Gastroesophageal sphincter (tissue), 4 donors: Measurements from ENCODE around the gene LPCAT1. TPM values are rescaled to one million over a fixed set of nuclear protein-coding genes. Genes with fewer than 3 reads are reported as not detected.

Experiments
- ATAC-seq: fragments of 150-250 bp; one replicate; pipeline ENCODE4 v1.9.1; 2016; ENCODE audit warnings: mild to moderate bottlenecking, moderate library complexity
- H3K27ac ChIP-seq, 4 donors: fragments of 200-600 bp; sonication (generic) in 3 of 4; 1 replicate in 3 of 4; 2 replicates in 1 of 4; pipeline ENCODE4 v1.5.1; 2016 to 2019
- H3K27me3 ChIP-seq: fragments of 200-600 bp; sonication (generic); one replicate; pipeline ENCODE4 v1.5.1; 2019
- H3K36me3 ChIP-seq, 2 donors: fragments of 200-600 bp; sonication (generic); one replicate each; pipeline ENCODE4 v1.5.1; 2019; ENCODE audit warnings: control low read depth in 1 of 2
- H3K4me1 ChIP-seq, 3 donors: fragments of 200-600 bp; sonication (generic); 1 replicate in 2 of 3; 2 replicates in 1 of 3; pipeline ENCODE4 v1.5.1; 2016 to 2019; ENCODE audit warnings: control low read depth in 2 of 3
- H3K4me3 ChIP-seq, 2 donors: fragments of 200-600 bp; sonication (generic); one replicate each; pipeline ENCODE4 v1.5.1; 2019; ENCODE audit warnings: mild to moderate bottlenecking in 1 of 2, moderate library complexity in 1 of 2
- H3K9me3 ChIP-seq, 3 donors: fragments of 200-600 bp; sonication (generic); one replicate each; pipeline ENCODE4 v1.5.1; 2017 to 2019; ENCODE audit warnings: control low read depth in 2 of 3
- CTCF ChIP-seq, 4 experiments: fragments of 200-600 bp in 2 of 4; fragments of 450-650 bp in 2 of 4; sonication (generic) in 1 of 4; IDR thresholded peaks; one replicate each; pipeline ENCODE4 v1.5.1; 2017 to 2019; ENCODE audit warnings: antibody characterized with exemption in 4 of 4, mild to moderate bottlenecking in 2 of 4, moderate library complexity in 2 of 4
- EP300 ChIP-seq: sonication (generic); formaldehyde crosslinking; IDR thresholded peaks from one replicate; pipeline ENCODE4 v1.6.1; 2017; ENCODE audit warnings: antibody characterized with exemption, mild to moderate bottlenecking
- POLR2A ChIP-seq, 2 donors: fragments of 450-650 bp; IDR thresholded peaks; one replicate each; pipeline ENCODE4 v1.6.1; 2017; ENCODE audit warnings: antibody characterized with exemption in 2 of 2, mild to moderate bottlenecking in 2 of 2, moderate library complexity in 1 of 2
- POLR2AphosphoS5 ChIP-seq: sonication (generic); formaldehyde crosslinking; IDR thresholded peaks from one replicate; pipeline ENCODE4 v1.6.1; 2017; ENCODE audit warnings: antibody characterized with exemption
- WGBS, 2 donors: methylation state at CpG; one replicate each; pipeline ENCODE4 v1.1.5; 2018; ENCODE audit warnings: low coverage in 1 of 2; 5-methylcytosine and 5-hydroxymethylcytosine counted together
- total RNA-seq, 4 donors: library from RNA; depleted of rRNA; stranded (reverse); fragments of >200 nt; gene quantifications; one replicate each; pipeline ENCODE4 v1.1.0, GENCODE V29; 2016

Gene LPCAT1
- total RNA-seq, 4 donors from 2014 or later = 20.3 to 52.6 (median 31.8) TPM

- no peak for TF ChIP-seq POLR2AphosphoS5
- no peak for ATAC-seq
- Histone ChIP-seq H3K4me3 (no peak overlapping the region), H3K36me3 (no peaks in the 10 kb centered on the region), H3K27me3 (peaks cover 100% of the 10 kb centered on the region), H3K4me1 (peaks cover 0 to 23% (median 10%) of the 10 kb centered on the region in 3 donors), H3K9me3 (peaks cover 0 to 12% (median 0%) of the 10 kb centered on the region in 3 donors), H3K27ac (no peak overlapping the region)
- WGBS, 2 donors = 47% methylated on average over 11 of the region's 36 CpGs; no CpG with 5 or more reads in 1 of the 2 donors
These were observed 81.3 kb downstream of the LPCAT1 start for GRCh38 chr5:1442222-1443145.

- Histone ChIP-seq H3K9me3 (peaks cover 0 to 12% (median 0%) of the 10 kb centered on the region in 3 donors), H3K4me3 (no peak overlapping the region), H3K36me3 (no peaks in the 10 kb centered on the region), H3K4me1 (peaks cover 0 to 22% (median 10%) of the 10 kb centered on the region in 3 donors), H3K27me3 (peaks cover 98% of the 10 kb centered on the region), H3K27ac (no peak overlapping the region)
- TF ChIP-seq CTCF (IDR thresholded peaks at IDR 0.05) (no peak), POLR2AphosphoS5 (no peak), POLR2A (IDR thresholded peaks at IDR 0.05) (no peak), EP300 (no peak)
- no peak for ATAC-seq
- WGBS, 2 donors = 80 to 91% methylated on average over 2 to 10 of the region's 24 CpGs
These were observed 82.4 kb downstream of the LPCAT1 start for GRCh38 chr5:1441166-1441865.

DNA sequence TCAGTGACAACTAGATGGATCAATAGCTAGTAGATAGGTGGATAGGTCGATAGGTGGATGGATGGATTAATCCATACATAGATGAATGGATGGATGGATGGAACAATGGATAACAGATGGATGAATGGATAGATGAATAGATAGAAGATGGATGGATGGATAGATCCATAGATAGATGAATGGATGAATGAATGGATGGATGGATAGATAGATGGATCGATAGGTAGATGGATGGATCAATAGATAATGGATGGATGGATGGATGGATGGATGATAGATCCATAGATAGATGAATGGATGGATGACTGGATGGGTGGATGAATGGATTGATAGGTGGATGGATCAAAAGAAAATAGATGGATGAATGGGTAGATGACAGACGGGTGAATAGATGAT, 83.7 kb downstream of the LPCAT1 start:
- H3K9me3 ChIP-seq = peaks cover 0 to 12% (median 0%) of the 10 kb centered on the region in 3 donors
- no peak overlapping the region for H3K4me3 ChIP-seq
- ATAC-seq = no peak
- H3K4me1 ChIP-seq = peaks cover 0 to 9% (median 4%) of the 10 kb centered on the region in 3 donors
- no peaks in the 10 kb centered on the region for H3K36me3 ChIP-seq
- 74 to 80% methylated on average over 3 of the region's 3 CpGs for WGBS, 2 donors
- H3K27ac ChIP-seq = no peak overlapping the region
- H3K27me3 ChIP-seq = peaks cover 92% of the 10 kb centered on the region
- TF ChIP-seq EP300 (no peak), POLR2AphosphoS5 (no peak), CTCF (IDR thresholded peaks at IDR 0.05) (no peak), POLR2A (IDR thresholded peaks at IDR 0.05) (no peak)

DNA sequence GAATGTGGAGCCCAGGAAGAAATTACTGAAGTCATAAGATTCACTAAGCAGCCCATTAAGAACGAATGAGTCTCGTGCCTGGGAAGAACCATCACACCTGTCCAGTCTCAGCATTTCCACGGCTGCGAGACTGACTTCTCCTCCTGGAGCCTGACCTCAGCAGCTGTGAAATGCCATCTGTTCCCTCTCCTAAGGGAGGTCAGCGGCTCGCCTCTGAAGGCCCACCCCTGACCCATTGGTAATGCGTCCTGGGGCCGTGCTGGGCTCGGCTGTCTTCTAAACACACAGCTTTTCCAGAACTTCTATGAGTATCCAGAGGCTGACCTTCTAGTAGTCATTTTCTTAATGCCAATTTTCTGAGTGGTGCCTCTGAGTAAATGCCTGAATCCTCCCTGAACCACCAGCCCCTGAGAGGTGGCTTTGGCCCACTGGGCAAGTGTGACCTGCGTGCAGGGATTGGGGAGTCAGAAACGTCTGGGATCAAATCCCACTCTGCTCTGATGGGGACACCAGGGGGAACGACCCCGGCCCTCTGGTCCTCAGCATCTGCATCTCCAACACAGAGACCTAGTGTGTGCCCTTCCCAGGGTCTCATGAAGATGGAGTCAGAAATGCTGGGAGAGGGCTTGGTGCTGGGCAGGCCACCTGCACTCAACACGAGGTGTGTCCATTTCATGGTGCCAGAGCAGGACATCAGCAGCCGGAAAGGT, 84.2 kb downstream of the LPCAT1 start:
- H3K9me3 ChIP-seq = peaks cover 0 to 12% (median 0%) of the 10 kb centered on the region in 3 donors
- no peak overlapping the region for H3K4me3 ChIP-seq
- H3K36me3 ChIP-seq = no peaks in the 10 kb centered on the region
- ATAC-seq = no peak
- no peak for TF ChIP-seq POLR2A (IDR thresholded peaks at IDR 0.05)
- TF ChIP-seq POLR2AphosphoS5 = no peak
- no peak for TF ChIP-seq EP300
- TF ChIP-seq CTCF (IDR thresholded peaks at IDR 0.05) = no peak
- H3K27ac ChIP-seq = no peak overlapping the region
- H3K4me1 ChIP-seq = peaks cover 0 to 4% (median 0%) of the 10 kb centered on the region in 3 donors
- peaks cover 86% of the 10 kb centered on the region for H3K27me3 ChIP-seq
- WGBS, 2 donors = 40 to 83% methylated on average over 1 to 2 of the region's 15 CpGs

DNA sequence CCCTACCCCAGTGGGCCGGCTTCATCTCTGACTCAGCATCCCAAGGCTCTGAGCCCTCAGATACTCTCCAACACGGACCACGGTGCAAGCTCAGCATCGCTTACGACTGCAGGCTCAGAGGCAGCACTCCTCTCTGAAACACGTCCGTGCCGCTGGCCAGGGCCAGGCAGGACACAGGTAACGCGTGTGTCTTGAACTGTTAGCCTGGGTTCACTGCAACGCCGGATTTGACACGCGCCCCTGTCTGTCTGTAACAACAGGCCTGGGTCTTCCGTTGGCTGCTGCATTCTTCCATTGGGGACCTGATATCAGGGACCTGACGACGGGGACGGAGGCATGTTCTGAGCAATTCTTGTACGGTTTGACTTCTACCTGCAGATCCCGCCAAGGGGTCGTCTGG, 84.9 kb downstream of the LPCAT1 start:
- no peak overlapping the region for H3K4me3 ChIP-seq
- no peak overlapping the region for H3K27ac ChIP-seq
- H3K36me3 ChIP-seq = no peaks in the 10 kb centered on the region
- peaks cover 0 to 16% (median 0%) of the 10 kb centered on the region in 3 donors for H3K9me3 ChIP-seq
- H3K4me1 ChIP-seq = no peaks in the 10 kb centered on the region
- TF ChIP-seq CTCF (IDR thresholded peaks at IDR 0.05) = no peak
- no peak for TF ChIP-seq POLR2AphosphoS5
- TF ChIP-seq EP300 = no peak
- TF ChIP-seq POLR2A (IDR thresholded peaks at IDR 0.05) = no peak
- no peak for ATAC-seq
- 78% methylated on average over 4 of the region's 21 CpGs; no CpG with 5 or more reads in 1 of the 2 donors for WGBS, 2 donors
- peaks cover 79% of the 10 kb centered on the region for H3K27me3 ChIP-seq
